Ovary (tissue), 3 donors: ENCODE data around the gene TPSD1.
"Not testable (repeated sequence)": the region's sequence is repeated elsewhere in the genome, so short reads cannot be mapped to it uniquely, and the experiment has no call there.

Experiments used
- POLR2A ChIP-seq: fragments of 450-650 bp; IDR thresholded peaks from one replicate; pipeline ENCODE4 v1.6.1; 2017; ENCODE audit warnings: antibody characterized with exemption, mild to moderate bottlenecking, moderate library complexity
- TF ChIP-seq, protein P1 (sequence below), 3 donors: fragments of 450-650 bp in 2 of 3; fragments of 200-600 bp in 1 of 3; IDR thresholded peaks; one replicate each; pipeline versions ENCODE4 v1.5.1 to v1.8.0; 2016 to 2022; ENCODE audit warnings: antibody characterized with exemption in 3 of 3, mild to moderate bottlenecking in 1 of 3
- donor health status: DM: no; HTN: no; CAD: no.

DNA sequence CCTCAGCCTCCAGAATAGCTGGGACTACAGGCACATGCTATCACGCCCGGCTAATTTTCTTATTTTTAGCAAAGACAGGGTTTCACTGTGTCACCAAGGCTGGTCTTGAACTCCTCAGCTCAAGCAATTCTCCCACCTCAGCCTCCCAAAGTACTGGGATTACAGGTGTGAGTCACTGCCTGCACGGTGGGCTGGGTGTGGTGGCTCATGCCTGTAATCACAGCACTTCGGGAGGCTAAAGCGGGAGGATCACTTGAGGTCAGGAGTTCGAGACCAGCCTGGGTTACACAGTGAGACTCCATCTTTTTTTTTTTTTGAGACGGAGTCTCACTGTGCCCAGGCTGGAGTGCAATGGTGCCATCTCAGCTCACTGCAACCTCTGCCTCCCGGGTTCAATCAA, 36.9 kb downstream of the TPSD1 start:
- TF ChIP-seq POLR2A, result not testable (repeated sequence)
- TF ChIP-seq, protein P1, sequence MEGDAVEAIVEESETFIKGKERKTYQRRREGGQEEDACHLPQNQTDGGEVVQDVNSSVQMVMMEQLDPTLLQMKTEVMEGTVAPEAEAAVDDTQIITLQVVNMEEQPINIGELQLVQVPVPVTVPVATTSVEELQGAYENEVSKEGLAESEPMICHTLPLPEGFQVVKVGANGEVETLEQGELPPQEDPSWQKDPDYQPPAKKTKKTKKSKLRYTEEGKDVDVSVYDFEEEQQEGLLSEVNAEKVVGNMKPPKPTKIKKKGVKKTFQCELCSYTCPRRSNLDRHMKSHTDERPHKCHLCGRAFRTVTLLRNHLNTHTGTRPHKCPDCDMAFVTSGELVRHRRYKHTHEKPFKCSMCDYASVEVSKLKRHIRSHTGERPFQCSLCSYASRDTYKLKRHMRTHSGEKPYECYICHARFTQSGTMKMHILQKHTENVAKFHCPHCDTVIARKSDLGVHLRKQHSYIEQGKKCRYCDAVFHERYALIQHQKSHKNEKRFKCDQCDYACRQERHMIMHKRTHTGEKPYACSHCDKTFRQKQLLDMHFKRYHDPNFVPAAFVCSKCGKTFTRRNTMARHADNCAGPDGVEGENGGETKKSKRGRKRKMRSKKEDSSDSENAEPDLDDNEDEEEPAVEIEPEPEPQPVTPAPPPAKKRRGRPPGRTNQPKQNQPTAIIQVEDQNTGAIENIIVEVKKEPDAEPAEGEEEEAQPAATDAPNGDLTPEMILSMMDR (IDR thresholded peaks at IDR 0.05), result not testable (repeated sequence)
